IMR-90 (cell line): ENCODE data around the gene FAM53C. TPM values are rescaled to one million over a fixed set of nuclear protein-coding genes. Genes with fewer than 3 reads are reported as not detected.

Experiments
- ATAC-seq: fragments of 200-7000 bp; cut with Tn5 transposase; 2 replicates; pipeline ENCODE4 v1.9.1; 2020; ENCODE audit warnings: low read depth, mild to moderate bottlenecking, moderate library complexity
- BruUV-seq: library from RNA; stranded (reverse); fragments of 400-500 nt; replicated peaks from 2 replicates; lab custom pipeline; 2021; lab: Mats Ljungman, UMichigan
- CTCF ChIA-PET: fragments of 300-600 bp; formaldehyde crosslinking; extraction: SDS; loops from one replicate; lab custom pipeline; 2021; ENCODE audit warnings: antibody characterized with exemption; lab: Yijun Ruan, JAX
- POLR2A ChIA-PET: fragments of 300-600 bp; sonication (Branson Sonifier 250); formaldehyde crosslinking; loops from one replicate; lab custom pipeline; 2022; ENCODE audit warnings: antibody characterized with exemption; ENCODE audit not compliant: unreplicated experiment; lab: Charles Lee
- DNase-seq: peaks from one replicate; pipeline ENCODE4 v3.0.0; 2013
- H2AFZ ChIP-seq: replicated peaks from 2 replicates; pipeline ENCODE3; 2013; ENCODE audit warnings: low read length, mild to moderate bottlenecking; ENCODE audit not compliant: poor library complexity
- H2AK5ac ChIP-seq: 2 replicates; pipeline ENCODE4 v1.6.1; 2013; ENCODE audit warnings: low read depth, low read length, inconsistent platforms
- H2AK9ac ChIP-seq: replicated peaks from 2 replicates; pipeline ENCODE3; 2013; ENCODE audit warnings: mild to moderate bottlenecking, low read depth, low read length, moderate library complexity; ENCODE audit not compliant: poor library complexity
- H2BK120ac ChIP-seq: 2 replicates; pipeline ENCODE4 v1.6.1; 2013; ENCODE audit warnings: low read depth, low read length, inconsistent platforms
- H2BK15ac ChIP-seq: 3 replicates; pipeline ENCODE4 v1.6.1; 2013; ENCODE audit warnings: low read depth, low read length, inconsistent platforms
- H2BK20ac ChIP-seq: 2 replicates; pipeline ENCODE4 v1.6.1; 2013; ENCODE audit warnings: low read depth, mild to moderate bottlenecking, inconsistent platforms, low read length, moderate library complexity
- H2BK5ac ChIP-seq: 2 replicates; pipeline ENCODE4 v1.6.1; 2013; ENCODE audit warnings: mild to moderate bottlenecking, low read depth, low read length, inconsistent platforms; ENCODE audit not compliant: poor library complexity, severe bottlenecking
- H3K14ac ChIP-seq: replicated peaks from 2 replicates; pipeline ENCODE4 v1.6.1; 2013; ENCODE audit warnings: low read depth, low read length, inconsistent platforms
- H3K18ac ChIP-seq: 2 replicates; pipeline ENCODE4 v1.6.1; 2013; ENCODE audit warnings: low read depth, low read length, control low read depth
- H3K23ac ChIP-seq: 2 replicates; pipeline ENCODE4 v1.6.1; 2013; ENCODE audit warnings: low read depth, low read length, inconsistent platforms
- H3K27ac ChIP-seq: 2 replicates; pipeline ENCODE4 v1.5.1; 2013; ENCODE audit warnings: mild to moderate bottlenecking, control low read depth, low read length; ENCODE audit not compliant: insufficient read depth
- H3K27me3 ChIP-seq: 2 replicates; pipeline ENCODE4 v1.6.1; 2013; ENCODE audit warnings: low read length; ENCODE audit not compliant: control insufficient read depth, insufficient read depth
- H3K36me3 ChIP-seq: 2 replicates; pipeline ENCODE4 v1.6.1; 2013; ENCODE audit warnings: low read length, mixed read lengths; ENCODE audit not compliant: control insufficient read depth, insufficient read depth
- H3K4ac ChIP-seq: 2 replicates; pipeline ENCODE4 v1.6.1; 2013; ENCODE audit warnings: low read depth, low read length, inconsistent platforms
- H3K4me1 ChIP-seq: 2 replicates; pipeline ENCODE4 v1.6.1; 2013; ENCODE audit warnings: low read length, mixed read lengths; ENCODE audit not compliant: control insufficient read depth, insufficient read depth
- H3K4me2 ChIP-seq: 2 replicates; pipeline ENCODE4 v1.6.1; 2013; ENCODE audit warnings: low read depth, mild to moderate bottlenecking, control low read depth, low read length, moderate library complexity
- H3K4me3 ChIP-seq: 2 replicates; pipeline ENCODE4 v1.5.1; 2013; ENCODE audit warnings: low read depth, mild to moderate bottlenecking, control low read depth, low read length, moderate library complexity; ENCODE audit not compliant: insufficient read depth
- H3K56ac ChIP-seq: 2 replicates; pipeline ENCODE4 v1.6.1; 2013; ENCODE audit warnings: low read length, inconsistent platforms; ENCODE audit not compliant: insufficient read depth; ENCODE audit errors: extremely low read depth
- H3K79me1 ChIP-seq, 2 experiments: 2 replicates each; pipeline ENCODE4 v1.6.1; 2013; ENCODE audit warnings: low read length in 2 of 2, inconsistent platforms in 1 of 2, low read depth in 1 of 2
- H3K9ac ChIP-seq: 2 replicates; pipeline ENCODE4 v1.6.1; 2013; ENCODE audit warnings: low read depth, low read length, control low read depth
- H3K9me1 ChIP-seq: 2 replicates; pipeline ENCODE4 v1.6.1; 2013; ENCODE audit warnings: low read length, inconsistent platforms; ENCODE audit not compliant: insufficient read depth
- H3K9me3 ChIP-seq: 2 replicates; pipeline ENCODE4 v1.6.1; 2013; ENCODE audit warnings: low read length; ENCODE audit not compliant: control insufficient read depth, insufficient read depth
- H4K20me1 ChIP-seq: 2 replicates; pipeline ENCODE4 v1.6.1; 2013; ENCODE audit warnings: low read length, inconsistent platforms; ENCODE audit not compliant: insufficient read depth
- H4K5ac ChIP-seq: 2 replicates; pipeline ENCODE4 v1.6.1; 2013; ENCODE audit warnings: mild to moderate bottlenecking, low read depth, low read length, control low read depth
- H4K8ac ChIP-seq, 2 experiments: 2 replicates each; pipeline ENCODE4 v1.6.1; 2013; ENCODE audit warnings: low read depth in 2 of 2, low read length in 2 of 2, control low read depth in 1 of 2, inconsistent platforms in 1 of 2
- H4K91ac ChIP-seq: 2 replicates; pipeline ENCODE4 v1.6.1; 2013; ENCODE audit warnings: low read depth, low read length, inconsistent platforms; ENCODE audit not compliant: insufficient read depth
- CEBPB ChIP-seq: IDR thresholded peaks from 2 replicates; pipeline ENCODE4 v1.6.1; 2012; ENCODE audit warnings: low read depth, low read length, improper control_type of control experiment
- CTCF ChIP-seq: conservative IDR thresholded peaks from 2 replicates; pipeline ENCODE4 v1.5.1; 2012; ENCODE audit warnings: mild to moderate bottlenecking, low read depth, low read length, improper control_type of control experiment
- ELK1 ChIP-seq: fragments of 150-350 bp; IDR thresholded peaks from 2 replicates; pipeline ENCODE4 v1.6.1; 2016; ENCODE audit warnings: low read depth, mild to moderate bottlenecking, low read length, moderate library complexity, borderline replicate concordance
- FOS ChIP-seq: fragments of 150-350 bp; IDR thresholded peaks from 2 replicates; pipeline ENCODE4 v1.6.1; 2016; ENCODE audit warnings: low read depth, low read length
- MAZ ChIP-seq: IDR thresholded peaks from 2 replicates; pipeline ENCODE4 v1.6.1; 2012; ENCODE audit warnings: low read depth, mild to moderate bottlenecking, low read length, improper control_type of control experiment, moderate library complexity, borderline replicate concordance
- MXI1 ChIP-seq: IDR thresholded peaks from 2 replicates; pipeline ENCODE4 v1.6.1; 2012; ENCODE audit warnings: low read depth, mild to moderate bottlenecking, low read length, moderate library complexity, borderline replicate concordance
- RAD21 ChIP-seq: IDR thresholded peaks from 2 replicates; pipeline ENCODE4 v1.6.1; 2012; ENCODE audit warnings: low read length, improper control_type of control experiment
- RCOR1 ChIP-seq: IDR thresholded peaks from 2 replicates; pipeline ENCODE4 v1.6.1; 2012; ENCODE audit warnings: mild to moderate bottlenecking, low read length, improper control_type of control experiment; ENCODE audit not compliant: insufficient replicate concordance
- RFX5 ChIP-seq: IDR thresholded peaks from 2 replicates; pipeline ENCODE4 v1.8.0; 2012; ENCODE audit warnings: low read depth, mild to moderate bottlenecking, low read length, moderate library complexity
- SMC3 ChIP-seq: fragments of 150-350 bp; IDR thresholded peaks from 2 replicates; pipeline ENCODE4 v1.6.1; 2016; ENCODE audit warnings: low read depth, mild to moderate bottlenecking, antibody characterized with exemption, low read length, moderate library complexity
- WGBS, 2 experiments: methylation state at CpG; one replicate each; pipeline versions ENCODE4 v1.1.5 to v1.1.7; 2013; ENCODE audit warnings: missing lambda C conversion rate in 2 of 2; ENCODE audit not compliant: insufficient read length in 1 of 2; ENCODE audit errors: extremely low coverage in 2 of 2; 5-methylcytosine and 5-hydroxymethylcytosine counted together
- dilution Hi-C: fragments of 300-500 bp; cut with HindIII; formaldehyde crosslinking; loops from one replicate; pipeline ENCODE4 v1.14.3; 2018; ENCODE audit warnings: low sequenced_read_pairs; ENCODE audit not compliant: unreplicated experiment
- in situ Hi-C: fragments of 300-500 bp; cut with MboI; formaldehyde crosslinking; loops from 3 replicates; pipeline ENCODE4 v1.14.3; 2019; ENCODE audit warnings: low sequenced_read_pairs, inconsistent platforms, mixed read lengths
- intact Hi-C: fragments of 100-400 bp; cut with micrococcal nuclease; formaldehyde crosslinking; loops from 2 replicates; pipeline ENCODE4 v1.10.0; 2022
- polyA plus RNA-seq, 3 experiments: library from polyadenylated mRNA; depleted of rRNA; stranded (reverse); fragments of >200 nt; gene quantifications; 2 replicates each; pipeline ENCODE4 v1.2.3, GENCODE V29; 2012; ENCODE audit warnings: low replicate concordance in 1 of 3
- total RNA-seq: library from RNA; depleted of rRNA; stranded (reverse); fragments of >200 nt; gene quantifications from 2 replicates; pipeline ENCODE4 v1.2.3, GENCODE V29; 2012
- TF ChIP-seq, protein P1 (sequence below): fragments of 150-350 bp; IDR thresholded peaks from 2 replicates; pipeline ENCODE4 v1.6.1; 2017; ENCODE audit warnings: mild to moderate bottlenecking, antibody characterized with exemption, low read length, low read depth

The FAM53C gene
- total and polyA plus RNA-seq, 2 of the 4 experiments (the other 2 are of a cell fraction) = 21.5 to 25.6 TPM

- peaks cover 3% of the 10 kb centered on the region for H3K4me1 ChIP-seq
- WGBS, 2 experiments = no CpG with 5 or more reads among the region's 22 CpGs
- peaks cover 8 to 43% of the 10 kb centered on the region in 2 experiments; a peak in 3 of 4 replicates for H3K79me1 ChIP-seq
- peak overlapping the region; percentile 99 for H2AFZ ChIP-seq
- H3K56ac ChIP-seq = peak overlapping the region; percentile 63
- H3K9me1 ChIP-seq = peaks cover 15% of the 10 kb centered on the region
- H3K9me3 ChIP-seq = no peaks in the 10 kb centered on the region
- H3K27ac ChIP-seq = peak overlapping the region; percentile 64
- no peak; the same call in 1 of the 2 replicates for ATAC-seq
- peaks cover 11% of the 10 kb centered on the region for H3K36me3 ChIP-seq
- peak overlapping the region; percentile 94 for H3K4ac ChIP-seq
- H2BK120ac ChIP-seq = no peak overlapping the region
- H3K23ac ChIP-seq = peak overlapping the region; percentile 90
- CTCF ChIA-PET = interaction anchor here (1.0 to 1.7 kb wide), 3 partner anchors 13 to 15 kb away, joined by 4 to 8 read pairs (median 7); partner anchors contain the start of gene KDM3B
- H3K9ac ChIP-seq = peak overlapping the region; percentile 87
- peak overlapping the region; percentile 56 for H2BK5ac ChIP-seq
- peak overlapping the region; percentile 65 for H3K4me3 ChIP-seq
- peak overlapping the region; percentile 1 to 7; a peak in 2 of 4 replicates for H4K8ac ChIP-seq
- DNase-seq = no peak
- in situ Hi-C loops = no loop called here
- no peak overlapping the region for H2BK15ac ChIP-seq
- H3K27me3 ChIP-seq = no peaks in the 10 kb centered on the region
- TF ChIP-seq MAZ = no peak
- no peak for TF ChIP-seq RAD21
- no peak for TF ChIP-seq RCOR1
- no peak for TF ChIP-seq SMC3
- TF ChIP-seq ELK1 = no peak
- TF ChIP-seq MXI1 = no peak; the same call in 1 of the 2 replicates
- no peak for TF ChIP-seq CEBPB
- no peak for TF ChIP-seq CTCF
- TF ChIP-seq, protein P1, sequence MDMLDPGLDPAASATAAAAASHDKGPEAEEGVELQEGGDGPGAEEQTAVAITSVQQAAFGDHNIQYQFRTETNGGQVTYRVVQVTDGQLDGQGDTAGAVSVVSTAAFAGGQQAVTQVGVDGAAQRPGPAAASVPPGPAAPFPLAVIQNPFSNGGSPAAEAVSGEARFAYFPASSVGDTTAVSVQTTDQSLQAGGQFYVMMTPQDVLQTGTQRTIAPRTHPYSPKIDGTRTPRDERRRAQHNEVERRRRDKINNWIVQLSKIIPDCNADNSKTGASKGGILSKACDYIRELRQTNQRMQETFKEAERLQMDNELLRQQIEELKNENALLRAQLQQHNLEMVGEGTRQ = no peak
- no peak for TF ChIP-seq FOS
- no peak for TF ChIP-seq RFX5
- BruUV-seq = no TSS peak
- peak overlapping the region; percentile 70 for H4K5ac ChIP-seq
- dilution Hi-C loops = no loop called here
- peak overlapping the region; percentile 70 for H4K91ac ChIP-seq
- peak overlapping the region; percentile 51 for H3K18ac ChIP-seq
- peak overlapping the region; percentile 97 for H2AK9ac ChIP-seq
- H3K14ac ChIP-seq = peak overlapping the region; percentile 94
- peak overlapping the region; percentile 99 for H3K4me2 ChIP-seq
- intact Hi-C loops = no loop called here
- POLR2A ChIA-PET = interaction anchor here (0.6 kb wide), 1 partner anchor 13 kb away, joined by 5 read pairs; the partner anchor contains the start of gene KDM3B
- H2AK5ac ChIP-seq = peak overlapping the region; percentile 80
- no peak overlapping the region for H2BK20ac ChIP-seq
- H4K20me1 ChIP-seq = peaks cover 30% of the 10 kb centered on the region
These were observed 485 bp downstream of the FAM53C start for GRCh38 chr5:138338411-138339090.
